CD14-positive monocyte (primary cell): ENCODE measurements around the gene CINP. TPM values are rescaled to one million over a fixed set of nuclear protein-coding genes. Genes with fewer than 3 reads are reported as not detected.

Source experiments
- DNase-seq, 3 donors: peaks; one replicate each; pipeline ENCODE4 v3.0.0-alpha.2; 2011 to 2022
- H2AFZ ChIP-seq: 2 replicates; pipeline ENCODE4 v1.6.0; 2012; ENCODE audit warnings: mild to moderate bottlenecking, low read depth, low read length, inconsistent platforms; ENCODE audit not compliant: insufficient read depth, poor library complexity, severe bottlenecking
- H3K27ac ChIP-seq, 2 donors: 1 replicate in 1 of 2; 2 replicates in 1 of 2; pipeline ENCODE4 v1.5.1; 2012 to 2013; ENCODE audit warnings: low read length in 2 of 2, control low read depth in 1 of 2, inconsistent platforms in 1 of 2, low read depth in 1 of 2, mild to moderate bottlenecking in 1 of 2
- H3K27me3 ChIP-seq, 2 donors: one replicate each; pipeline versions ENCODE4 v1.6.0 to v1.6.1; 2011 to 2013; ENCODE audit warnings: low read length in 2 of 2; ENCODE audit not compliant: control insufficient read depth in 2 of 2, insufficient read depth in 2 of 2
- H3K36me3 ChIP-seq, 2 donors: replicated peaks in 1 of 2; 1 replicate in 1 of 2; 2 replicates in 1 of 2; pipeline versions ENCODE4 v1.5.1 to v1.6.1; 2012 to 2013; ENCODE audit warnings: low read length in 2 of 2, control low read depth in 1 of 2, inconsistent platforms in 1 of 2, mild to moderate bottlenecking in 1 of 2; ENCODE audit not compliant: insufficient read depth in 2 of 2, control insufficient read depth in 1 of 2
- H3K4me1 ChIP-seq, 2 donors: 1 replicate in 1 of 2; 2 replicates in 1 of 2; pipeline versions ENCODE4 v1.5.1 to v1.6.1; 2012 to 2013; ENCODE audit warnings: low read length in 2 of 2, control low read depth in 1 of 2, inconsistent platforms in 1 of 2, mild to moderate bottlenecking in 1 of 2, moderate library complexity in 1 of 2; ENCODE audit not compliant: insufficient read depth in 2 of 2, control insufficient read depth in 1 of 2
- H3K4me2 ChIP-seq: replicated peaks from 2 replicates; pipeline ENCODE3; 2012; ENCODE audit warnings: low read length, moderate library complexity, mild to moderate bottlenecking; ENCODE audit not compliant: poor library complexity, severe bottlenecking; ENCODE audit errors: extremely low read depth
- H3K4me3 ChIP-seq, 3 experiments: fragments of 200-600 bp in 1 of 3; sonication (generic) in 1 of 3; replicated peaks in 1 of 3; 1 replicate in 2 of 3; 2 replicates in 1 of 3; pipeline ENCODE4 v1.5.1; 2011 to 2013; ENCODE audit warnings: low read length in 3 of 3, mild to moderate bottlenecking in 3 of 3, control low read depth in 2 of 3, low read depth in 2 of 3, inconsistent platforms in 1 of 3, moderate library complexity in 1 of 3
- H3K79me2 ChIP-seq: 2 replicates; pipeline ENCODE4 v1.6.0; 2012; ENCODE audit warnings: mild to moderate bottlenecking, control low read depth, inconsistent platforms, low read length, moderate library complexity; ENCODE audit not compliant: insufficient read depth
- H3K9ac ChIP-seq: 2 replicates; pipeline ENCODE4 v1.6.0; 2017; ENCODE audit warnings: low read length, mild to moderate bottlenecking; ENCODE audit not compliant: insufficient read depth, poor library complexity, severe bottlenecking
- H3K9me3 ChIP-seq, 2 donors: replicated peaks in 1 of 2; 1 replicate in 1 of 2; 2 replicates in 1 of 2; pipeline versions ENCODE4 v1.5.1 to v1.6.1; 2012 to 2013; ENCODE audit warnings: low read length in 2 of 2, control low read depth in 1 of 2; ENCODE audit not compliant: control insufficient read depth in 1 of 2, insufficient read depth in 1 of 2
- H4K20me1 ChIP-seq: 2 replicates; pipeline ENCODE4 v1.6.0; 2012; ENCODE audit warnings: mild to moderate bottlenecking, low read length, control low read depth, moderate library complexity; ENCODE audit not compliant: insufficient read depth
- H3K27ac Mint-ChIP-seq, 7 donors: one replicate each; pipeline ENCODE4 v1.8.0; 2020; ENCODE audit warnings: mild to moderate bottlenecking in 7 of 7, mixed read lengths in 7 of 7, moderate library complexity in 6 of 7, inconsistent platforms in 2 of 7
- H3K27me3 Mint-ChIP-seq, 3 donors: one replicate each; pipeline ENCODE4 v1.8.0; 2021 to 2022; ENCODE audit warnings: low read depth in 3 of 3, mild to moderate bottlenecking in 3 of 3, mixed read lengths in 3 of 3, moderate library complexity in 3 of 3, inconsistent platforms in 1 of 3
- H3K36me3 Mint-ChIP-seq, 2 donors: one replicate each; pipeline ENCODE4 v1.8.0; 2020; ENCODE audit warnings: mixed read lengths in 2 of 2, inconsistent platforms in 1 of 2, mild to moderate bottlenecking in 1 of 2
- H3K4me1 Mint-ChIP-seq: one replicate; pipeline ENCODE4 v1.8.0; 2020; ENCODE audit warnings: mild to moderate bottlenecking, mixed read lengths
- H3K4me3 Mint-ChIP-seq, 2 donors: one replicate each; pipeline ENCODE4 v1.8.0; 2020; ENCODE audit warnings: mild to moderate bottlenecking in 2 of 2, mixed read lengths in 2 of 2, moderate library complexity in 1 of 2
- H3K9me3 Mint-ChIP-seq, 7 donors: one replicate each; pipeline ENCODE4 v1.8.0; 2020 to 2022; ENCODE audit warnings: mixed read lengths in 7 of 7, mild to moderate bottlenecking in 6 of 7, moderate library complexity in 6 of 7, inconsistent platforms in 2 of 7
- WGBS: methylation state at CpG from one replicate; pipeline ENCODE4 v1.1.5; 2013; ENCODE audit warnings: missing lambda C conversion rate; ENCODE audit not compliant: insufficient coverage; 5-methylcytosine and 5-hydroxymethylcytosine counted together
- intact Hi-C, 2 donors: fragments of 100-400 bp; cut with micrococcal nuclease; formaldehyde crosslinking; loops; one replicate each; pipeline versions ENCODE4 v1.15.0 to v1.15.1; 2023
- polyA plus RNA-seq, 3 donors: library from polyadenylated mRNA; depleted of rRNA in 1 of 3; unstranded in 2 of 3; stranded (reverse) in 1 of 3; fragments of 300-500 nt in 2 of 3; fragments of >200 nt in 1 of 3; fragmentation: Illumina TruSeq in 2 of 3; gene quantifications; 1 replicate in 2 of 3; 2 replicates in 1 of 3; pipeline ENCODE4 v1.2.3, GENCODE V29; 2012 to 2021
- TF ChIP-seq, protein P1 (sequence below): fragments of 200-600 bp; IDR thresholded peaks from one replicate; pipeline ENCODE4 v1.8.0; 2022; ENCODE audit warnings: antibody characterized with exemption, mild to moderate bottlenecking

CINP gene
- polyA plus RNA-seq, 3 donors = 28.9 to 58.5 (median 57.1) TPM

- Histone ChIP-seq H3K36me3 (no peaks in the 10 kb centered on the region), H3K4me2 (peak overlapping the region; percentile 39), H3K27me3 (no peaks in the 10 kb centered on the region), H3K79me2 (peaks cover 38% of the 10 kb centered on the region), H3K4me1 (peaks cover 25 to 30% of the 10 kb centered on the region in 2 donors), H3K9ac (peak overlapping the region; percentile 23), H4K20me1 (no peaks in the 10 kb centered on the region), H3K9me3 (no peaks in the 10 kb centered on the region), H3K27ac (peak overlapping the region; percentile 85 to 91), H3K4me3 (peak overlapping the region in 1 of 3 experiments; percentile 39), H2AFZ (peak overlapping the region; percentile 65)
- H3K9me3 Mint-ChIP-seq = no peaks in the 10 kb centered on the region
- H3K36me3 Mint-ChIP-seq = peaks cover 10 to 12% of the 10 kb centered on the region in 2 donors
- WGBS = 3% methylated on average over 7 of the region's 11 CpGs
- intact Hi-C loops = no loop called here
- peak overlapping the region; percentile 94 to 99 (median 98) for H3K27ac Mint-ChIP-seq
- H3K27me3 Mint-ChIP-seq = no peaks in the 10 kb centered on the region
- peak; percentile 81 to 94 (median 87) for DNase-seq
- peaks cover 36% of the 10 kb centered on the region for H3K4me1 Mint-ChIP-seq
- TF ChIP-seq, protein P1, sequence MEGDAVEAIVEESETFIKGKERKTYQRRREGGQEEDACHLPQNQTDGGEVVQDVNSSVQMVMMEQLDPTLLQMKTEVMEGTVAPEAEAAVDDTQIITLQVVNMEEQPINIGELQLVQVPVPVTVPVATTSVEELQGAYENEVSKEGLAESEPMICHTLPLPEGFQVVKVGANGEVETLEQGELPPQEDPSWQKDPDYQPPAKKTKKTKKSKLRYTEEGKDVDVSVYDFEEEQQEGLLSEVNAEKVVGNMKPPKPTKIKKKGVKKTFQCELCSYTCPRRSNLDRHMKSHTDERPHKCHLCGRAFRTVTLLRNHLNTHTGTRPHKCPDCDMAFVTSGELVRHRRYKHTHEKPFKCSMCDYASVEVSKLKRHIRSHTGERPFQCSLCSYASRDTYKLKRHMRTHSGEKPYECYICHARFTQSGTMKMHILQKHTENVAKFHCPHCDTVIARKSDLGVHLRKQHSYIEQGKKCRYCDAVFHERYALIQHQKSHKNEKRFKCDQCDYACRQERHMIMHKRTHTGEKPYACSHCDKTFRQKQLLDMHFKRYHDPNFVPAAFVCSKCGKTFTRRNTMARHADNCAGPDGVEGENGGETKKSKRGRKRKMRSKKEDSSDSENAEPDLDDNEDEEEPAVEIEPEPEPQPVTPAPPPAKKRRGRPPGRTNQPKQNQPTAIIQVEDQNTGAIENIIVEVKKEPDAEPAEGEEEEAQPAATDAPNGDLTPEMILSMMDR = no peak
- H3K4me3 Mint-ChIP-seq = peak overlapping the region; percentile 56 to 82
Observed at GRCh38 chr14:102370305-102370809, 7.7 kb upstream of the CINP start.

GRCh38 chr14:102363182-102363943 is 673 bp upstream of the CINP start:
- Histone ChIP-seq H2AFZ (peak overlapping the region; percentile 81), H3K4me3 (peak overlapping the region; percentile 52 to 94 (median 90)), H3K4me2 (peak overlapping the region; percentile 84), H3K27me3 (no peaks in the 10 kb centered on the region), H3K79me2 (peaks cover 65% of the 10 kb centered on the region), H4K20me1 (no peaks in the 10 kb centered on the region), H3K4me1 (peaks cover 22 to 31% of the 10 kb centered on the region in 2 donors), H3K27ac (peak overlapping the region; percentile 39 to 100), H3K36me3 (peaks cover 8 to 17% of the 10 kb centered on the region in 2 donors), H3K9me3 (no peaks in the 10 kb centered on the region), H3K9ac (peak overlapping the region; percentile 95)
- H3K9me3 Mint-ChIP-seq = peaks cover 0 to 2% (median 0%) of the 10 kb centered on the region in 7 donors
- intact Hi-C loops = loop anchor here (5.0 to 10.0 kb wide), 4 partner anchors 46 to 276 kb away; partner anchors contain the start of genes ANKRD9 (in 1 of the 2), HSP90AA1 (in 1 of the 2) and ZNF839 (in 1 of the 2)
- TF ChIP-seq, protein P1 = no peak
- peak; percentile 5 to 35 (median 11) for DNase-seq
- H3K4me1 Mint-ChIP-seq = peaks cover 15% of the 10 kb centered on the region
- H3K27ac Mint-ChIP-seq = peak overlapping the region in 6 of 7 donors; percentile 86 to 95 (median 94)
- peaks cover 0 to 2% (median 0%) of the 10 kb centered on the region in 3 donors for H3K27me3 Mint-ChIP-seq
- H3K4me3 Mint-ChIP-seq = peak overlapping the region; percentile 94 to 96
- peaks cover 20 to 22% of the 10 kb centered on the region in 2 donors for H3K36me3 Mint-ChIP-seq
- 5% methylated on average over 45 of the region's 53 CpGs for WGBS
